Stromal cell of bone marrow (primary cell): ENCODE measurements around the gene PIANP.

Experiments used
- DNase-seq: peaks from one replicate; pipeline ENCODE4 v3.0.0-alpha.2; 2012; ENCODE audit warnings: low read depth

Gene PIANP

GRCh38 chr12:6667559-6668210 lies 32.9 kb downstream of the PIANP start:
- DNase-seq = no peak

GRCh38 chr12:6666211-6666610 lies 34.4 kb downstream of the PIANP start:
- no peak for DNase-seq

GRCh38 chr12:6664902-6665301 lies 35.7 kb downstream of the PIANP start:
- no peak for DNase-seq

- peak; percentile 99 for DNase-seq
Measured at GRCh38 chr12:6662906-6663742, 37.5 kb downstream of the PIANP start, which contains the start of gene ING4. ING4 (minus strand) TSS chr12:6663119; CDS start chr12:6663101, 18 bp downstream.

- no peak for DNase-seq
Measured at GRCh38 chr12:6662602-6662905, 38.1 kb downstream of the PIANP start.

- DNase-seq = no peak
Measured at GRCh38 chr12:6653987-6654386, 46.6 kb downstream of the PIANP start.

- DNase-seq = no peak
Measured at GRCh38 chr12:6653342-6653741, 47.3 kb downstream of the PIANP start.

- no peak for DNase-seq
Measured at GRCh38 chr12:6652391-6652790, 48.2 kb downstream of the PIANP start.

- no peak for DNase-seq
Measured at GRCh38 chr12:6650832-6651231, 49.8 kb downstream of the PIANP start.

GRCh38 chr12:6647083-6647604 lies 53.5 kb downstream of the PIANP start, which contains the start of gene ACRBP:
ACRBP (minus strand) TSS chr12:6647432; CDS start chr12:6647366, 66 bp downstream.
- DNase-seq = peak; percentile 29

- no peak for DNase-seq
Measured at GRCh38 chr12:6646276-6647082, 54.1 kb downstream of the PIANP start.

GRCh38 chr12:6644903-6645302 lies 55.7 kb downstream of the PIANP start:
- no peak for DNase-seq

- DNase-seq = no peak
Measured at GRCh38 chr12:6644257-6644596, 56.4 kb downstream of the PIANP start.
